Brain microvascular endothelial cell (primary cell): ENCODE results near the gene STAT6.

Experiments used
- DNase-seq: peaks from one replicate; pipeline ENCODE4 v3.0.0-alpha.2; 2020
- H3K27ac ChIP-seq: fragments of 250-450 bp; sonication (Bioruptor Pico); 2 replicates; pipeline ENCODE4 v1.5.1; 2020; ENCODE audit warnings: mild to moderate bottlenecking, moderate library complexity
- H3K27me3 ChIP-seq: fragments of 250-450 bp; sonication (Bioruptor Pico); replicated peaks from 2 replicates; pipeline ENCODE4 v1.5.1; 2020; ENCODE audit warnings: mild to moderate bottlenecking
- H3K36me3 ChIP-seq: fragments of 250-450 bp; sonication (Bioruptor Pico); replicated peaks from 2 replicates; pipeline ENCODE4 v1.5.1; 2020; ENCODE audit warnings: mild to moderate bottlenecking
- H3K4me3 ChIP-seq: 2 replicates; pipeline ENCODE4 v1.5.1; 2011; ENCODE audit warnings: low read depth, mild to moderate bottlenecking, control low read depth, low read length, moderate library complexity
- CTCF ChIP-seq: IDR thresholded peaks from 2 replicates; pipeline ENCODE4 v1.5.1; 2011; ENCODE audit warnings: low read depth, mild to moderate bottlenecking, moderate library complexity, low read length, control low read depth, inconsistent platforms; ENCODE audit errors: missing control alignments
- in situ Hi-C: cut with HindIII; loops from 2 replicates; pipeline ENCODE4 v1.10.0; 2017; ENCODE audit warnings: low sequenced_read_pairs, low pct_ligation_motif_present

Gene STAT6

DNA sequence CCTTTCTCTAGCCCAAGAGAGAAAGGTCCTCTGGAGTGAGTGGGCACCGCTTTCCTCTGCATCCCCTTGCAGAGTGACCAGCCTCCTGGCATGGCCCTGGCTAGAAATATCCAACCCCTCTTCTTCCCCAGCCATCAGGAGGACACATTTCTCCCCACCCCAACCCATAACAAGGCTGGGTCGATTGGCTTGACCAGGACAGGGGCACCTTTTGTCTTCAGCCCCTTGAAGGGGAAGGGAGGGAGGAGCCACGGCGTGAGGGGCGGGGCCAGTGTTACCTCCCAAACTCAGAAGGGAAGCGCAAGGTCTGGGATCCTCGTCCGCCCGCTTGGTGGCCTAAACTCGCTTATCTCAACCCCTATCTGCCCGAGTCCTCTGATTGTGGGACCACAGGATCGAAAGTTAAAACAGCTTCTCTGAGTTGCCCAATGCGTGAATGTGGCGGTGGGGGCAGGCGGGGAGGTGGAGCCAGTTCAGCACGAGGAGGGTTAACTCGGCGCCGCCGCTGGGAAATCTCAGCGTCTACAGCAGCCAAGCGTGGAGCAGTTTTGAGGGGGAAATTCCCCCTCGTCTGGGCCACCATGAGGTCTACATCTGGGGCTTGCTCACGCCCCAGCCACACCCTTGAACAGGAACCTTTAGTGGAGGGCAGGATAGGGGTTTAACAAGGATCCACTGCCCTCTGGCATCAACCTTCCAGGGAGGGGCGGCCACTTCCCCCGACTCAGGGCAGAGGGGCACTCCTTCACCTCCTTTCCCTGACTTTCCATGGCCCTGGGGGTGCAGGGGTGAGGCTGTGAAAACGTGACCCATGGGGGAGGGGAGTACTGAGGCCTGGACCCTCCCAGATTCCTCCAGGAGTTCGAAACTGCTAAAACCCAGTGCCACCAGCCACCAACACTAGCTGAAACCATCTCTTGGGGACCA, 795 bp downstream of the STAT6 start:
- H3K27ac ChIP-seq: peak overlapping the region; percentile 86
- no peak for DNase-seq
- H3K27me3 ChIP-seq: no peaks in the 10 kb centered on the region
- H3K36me3 ChIP-seq: peaks cover 19% of the 10 kb centered on the region
- peak overlapping the region; percentile 74 for H3K4me3 ChIP-seq
- peak; percentile 1 for TF ChIP-seq CTCF
- in situ Hi-C loops: no loop called here

DNA sequence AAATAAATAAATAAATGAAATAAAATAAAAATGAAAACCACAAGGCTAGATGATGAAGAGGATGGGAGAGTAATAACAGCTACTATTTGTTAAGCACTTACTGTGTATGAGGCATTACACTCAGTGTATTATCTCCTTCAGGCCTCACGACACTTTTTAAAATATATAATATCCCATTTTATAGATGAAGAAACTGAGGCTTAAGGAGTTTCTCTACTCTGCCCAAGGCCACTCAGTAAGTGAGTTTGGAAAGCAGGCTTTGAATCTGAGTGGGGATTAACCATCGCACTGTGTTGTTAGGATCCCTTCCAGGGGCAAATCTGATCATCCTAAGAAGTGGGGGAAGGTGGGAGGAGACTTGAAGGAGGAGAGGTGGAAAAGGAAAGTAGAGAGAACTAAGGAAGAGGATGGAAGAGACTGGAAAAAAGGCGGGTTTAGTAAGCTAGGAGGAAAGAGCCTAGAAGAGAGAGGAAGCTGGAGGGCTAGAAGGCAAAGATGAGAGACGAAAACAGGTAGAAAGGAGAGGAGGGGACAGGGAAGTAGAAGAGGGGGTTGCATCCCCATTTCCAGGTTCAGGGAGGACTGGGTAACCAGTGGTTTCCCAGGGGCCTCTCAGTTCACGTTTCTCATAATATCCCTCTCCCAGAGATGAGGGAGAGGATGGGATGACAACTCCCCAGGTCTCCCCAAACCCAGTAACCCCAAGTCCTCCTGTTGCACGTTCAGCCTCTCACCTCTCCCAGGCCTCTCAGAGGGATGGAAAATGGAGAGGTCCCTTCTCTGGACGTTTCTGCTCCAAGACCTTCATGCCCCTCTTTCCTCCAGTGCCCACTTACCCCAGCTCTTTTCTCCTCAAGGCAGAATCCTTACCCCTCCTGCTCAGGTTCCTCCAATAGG, 1.7 kb downstream of the STAT6 start:
- H3K4me3 ChIP-seq: peak overlapping the region; percentile 74
- peaks cover 28% of the 10 kb centered on the region for H3K36me3 ChIP-seq
- TF ChIP-seq CTCF: no peak
- in situ Hi-C loops: no loop called here
- no peak for DNase-seq
- no peak overlapping the region for H3K27ac ChIP-seq
- no peaks in the 10 kb centered on the region for H3K27me3 ChIP-seq

GRCh38 chr12:57107456-57108155, 3.6 kb downstream of the STAT6 start:
- Histone ChIP-seq H3K27me3 (no peaks in the 10 kb centered on the region), H3K4me3 (no peak overlapping the region), H3K36me3 (peaks cover 37% of the 10 kb centered on the region), H3K27ac (no peak overlapping the region)
- in situ Hi-C loops: no loop called here
- TF ChIP-seq CTCF: no peak
- DNase-seq: no peak

DNA sequence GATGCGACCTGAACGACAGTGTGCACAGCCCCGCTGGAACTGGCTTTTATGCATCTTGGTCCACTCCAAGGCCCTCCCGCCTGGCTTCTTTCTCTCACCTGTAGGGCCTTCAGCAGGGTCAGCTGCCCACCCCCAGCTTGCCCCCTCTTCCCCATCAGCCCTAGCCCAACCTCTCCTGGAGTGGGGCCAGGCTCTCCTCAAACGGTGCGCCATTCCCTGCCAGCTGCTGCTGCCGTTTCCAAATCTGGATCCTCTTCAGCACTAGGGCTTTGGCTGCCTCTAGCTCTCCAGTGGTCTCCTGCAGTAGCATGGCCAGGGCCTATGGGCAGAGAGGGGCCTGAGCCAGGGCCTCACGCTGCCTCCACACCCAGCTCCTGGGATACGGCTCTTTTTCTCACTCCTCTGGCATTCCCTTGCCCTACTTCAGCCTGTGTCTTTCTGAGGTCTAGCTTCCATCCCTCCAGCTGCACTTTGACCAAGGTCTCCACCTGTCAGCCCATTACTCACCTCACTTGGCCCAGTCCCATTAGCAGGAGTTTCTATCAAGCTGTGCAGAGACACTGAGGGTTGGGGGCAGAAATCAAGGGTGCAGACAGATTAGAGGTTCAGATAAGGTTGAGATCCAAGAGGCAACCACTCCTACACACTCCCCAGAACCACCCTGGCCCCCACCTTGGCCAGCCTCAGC, 5.0 kb downstream of the STAT6 start:
- peaks cover 43% of the 10 kb centered on the region for H3K36me3 ChIP-seq
- TF ChIP-seq CTCF: no peak
- in situ Hi-C loops: no loop called here
- H3K27ac ChIP-seq: no peak overlapping the region
- H3K4me3 ChIP-seq: no peak overlapping the region
- H3K27me3 ChIP-seq: no peaks in the 10 kb centered on the region
- no peak for DNase-seq
